HG02571 (cell line): ENCODE data around the gene ZC3H12D.

Experiments used
- ATAC-seq: cut with Tn5 transposase; IDR thresholded peaks from one replicate; pipeline ENCODE4 v1.9.1; 2021; ENCODE audit warnings: mild to moderate bottlenecking, moderate library complexity; ENCODE audit not compliant: unreplicated experiment

The ZC3H12D gene

GRCh38 chr6:149419696-149420404 is 65.0 kb downstream of the ZC3H12D start:
- no peak for ATAC-seq

DNA sequence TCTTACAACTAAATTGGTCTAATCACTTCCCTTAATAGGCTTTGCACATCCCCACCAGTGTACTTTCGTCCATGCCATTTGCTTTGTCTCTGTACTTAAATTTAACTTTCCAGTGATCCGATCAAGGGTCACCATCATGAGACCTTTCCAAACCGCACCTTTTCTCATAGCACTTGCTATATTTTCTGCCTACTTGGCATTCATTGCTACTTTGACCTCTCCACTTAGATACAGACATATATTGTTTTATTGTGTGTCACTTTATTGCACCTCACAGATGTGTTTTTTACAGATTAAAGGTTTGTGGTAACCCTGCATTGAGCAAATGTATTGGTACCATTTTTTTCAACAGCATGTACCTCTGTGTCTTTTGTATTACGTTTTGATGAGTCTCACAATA is 70.0 kb downstream of the ZC3H12D start:
- no peak for ATAC-seq

GRCh38 chr6:149414009-149414408 is 70.8 kb downstream of the ZC3H12D start:
- no peak for ATAC-seq

- no peak for ATAC-seq
Observed at GRCh38 chr6:149410557-149410956, 74.3 kb downstream of the ZC3H12D start.

GRCh38 chr6:149409617-149410016 is 75.2 kb downstream of the ZC3H12D start:
- ATAC-seq = no peak

DNA sequence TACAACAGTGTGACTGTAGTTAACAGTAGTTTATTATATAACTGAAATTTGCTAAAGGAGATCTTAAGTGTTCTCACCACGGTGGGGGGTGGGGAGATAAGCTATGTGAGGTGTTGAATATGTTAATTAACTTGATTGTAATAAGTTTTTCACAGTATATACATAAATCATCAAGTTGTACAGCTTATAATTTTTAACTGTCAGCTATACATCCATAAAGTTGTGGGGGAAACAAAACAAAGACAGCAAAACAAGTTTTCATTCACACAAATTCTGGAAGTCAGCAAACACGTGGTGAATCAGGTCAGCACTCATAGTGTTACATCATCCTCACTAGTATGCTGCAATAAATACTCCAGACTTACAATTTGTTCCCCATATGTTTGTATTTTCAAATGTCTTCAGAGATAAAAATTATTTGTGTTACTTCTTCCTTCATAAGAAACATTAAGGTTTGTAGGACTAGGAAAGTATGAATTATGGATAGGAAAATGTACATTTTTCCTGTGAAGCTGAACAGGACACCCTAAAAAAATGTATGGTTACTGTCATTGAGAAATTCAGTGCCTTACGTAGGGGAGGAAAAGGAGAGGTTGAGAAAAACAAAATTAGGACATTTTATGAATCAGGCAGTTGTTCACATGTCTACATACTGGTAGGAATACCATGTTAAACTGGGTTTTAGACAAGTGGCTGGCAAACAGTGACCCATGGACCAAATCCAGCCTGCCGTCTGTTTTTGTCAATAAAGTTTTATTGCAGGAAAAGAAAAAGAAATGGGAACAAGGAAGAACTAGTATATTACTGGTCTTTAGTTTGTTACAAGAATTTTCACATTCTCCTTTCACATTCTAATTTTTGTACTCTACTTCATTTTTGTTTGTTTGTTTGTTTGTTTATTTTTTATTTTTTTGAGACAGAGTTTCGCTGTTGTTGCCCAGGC is 78.7 kb downstream of the ZC3H12D start:
- no peak for ATAC-seq

GRCh38 chr6:149403534-149403933 is 81.3 kb downstream of the ZC3H12D start:
- no peak for ATAC-seq

GRCh38 chr6:149400050-149400449 is 84.8 kb downstream of the ZC3H12D start, which contains the start of gene SUMO4:
TSS of gene SUMO4 (plus strand) at chr6:149400262. CDS start at chr6:149400392, 130 bp downstream.
- no peak for ATAC-seq

DNA sequence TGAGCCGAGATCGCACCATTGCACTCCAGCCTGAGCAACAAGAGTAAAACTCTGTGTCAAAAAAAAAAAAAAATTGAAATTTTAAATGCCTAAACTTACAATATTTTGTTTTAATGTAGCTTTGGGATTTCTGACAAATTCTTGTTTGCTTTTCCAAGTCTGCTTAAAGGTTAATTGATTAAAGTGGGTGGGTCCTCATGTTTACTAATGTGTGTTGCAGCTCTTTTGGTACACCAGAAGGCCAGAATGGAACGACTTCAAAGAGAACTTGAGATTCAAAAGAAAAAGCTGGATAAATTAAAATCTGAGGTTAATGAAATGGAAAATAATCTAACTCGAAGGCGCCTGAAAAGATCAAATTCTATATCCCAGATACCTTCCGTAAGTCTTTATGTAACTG is 87.4 kb downstream of the ZC3H12D start:
- no peak for ATAC-seq
